NCI-H345 treated with DMSO at 0.1 percent for 48 hours (cell line): ENCODE data around the gene ABCC1.

ENCODE experiments used
- DNase-seq: peaks from one replicate; lab custom pipeline; 2025; ENCODE audit not compliant: unreplicated experiment; lab: John Stamatoyannopoulos, UW

The ABCC1 gene

DNA sequence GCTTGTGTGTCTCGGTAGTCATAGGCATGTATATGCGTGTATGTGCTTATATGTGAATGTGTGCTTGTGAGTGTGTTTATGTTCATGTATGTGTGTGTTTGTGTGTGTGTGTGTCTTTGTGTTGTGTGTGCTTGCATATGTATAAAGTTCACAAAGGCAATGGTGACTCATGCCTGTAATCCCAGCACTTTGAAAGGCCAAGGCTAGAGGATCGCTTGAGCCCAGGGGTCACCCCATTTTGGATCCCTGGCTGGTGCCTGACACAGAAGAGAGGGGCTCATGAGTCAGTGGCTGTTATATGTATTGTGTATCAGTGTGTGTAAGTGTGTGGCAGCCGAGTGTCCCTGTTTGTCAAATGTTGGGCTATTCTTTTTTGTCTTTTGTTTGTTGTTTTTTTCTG, 69.3 kb downstream of the ABCC1 start:
- no peak for DNase-seq

DNA sequence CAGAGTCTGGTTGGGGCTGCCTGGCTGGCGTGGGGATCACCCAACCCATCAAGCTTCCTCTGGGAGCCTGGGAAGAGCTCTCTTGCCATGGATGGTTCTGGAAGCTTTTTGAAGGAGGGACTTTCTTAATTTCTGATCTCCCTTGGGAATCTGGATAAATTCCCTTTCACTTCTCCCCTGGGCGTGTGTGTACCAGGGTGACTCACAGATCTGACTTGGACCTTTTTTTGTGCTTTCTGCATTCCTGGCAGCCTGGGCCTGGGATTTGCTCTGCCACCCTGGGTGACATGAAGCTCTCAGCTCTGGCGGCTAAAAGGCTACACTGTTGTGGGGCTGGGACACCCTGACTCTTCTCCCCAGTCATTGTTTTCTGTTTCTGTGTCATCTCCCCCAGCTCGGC, 70.1 kb downstream of the ABCC1 start:
- DNase-seq = no peak

DNA sequence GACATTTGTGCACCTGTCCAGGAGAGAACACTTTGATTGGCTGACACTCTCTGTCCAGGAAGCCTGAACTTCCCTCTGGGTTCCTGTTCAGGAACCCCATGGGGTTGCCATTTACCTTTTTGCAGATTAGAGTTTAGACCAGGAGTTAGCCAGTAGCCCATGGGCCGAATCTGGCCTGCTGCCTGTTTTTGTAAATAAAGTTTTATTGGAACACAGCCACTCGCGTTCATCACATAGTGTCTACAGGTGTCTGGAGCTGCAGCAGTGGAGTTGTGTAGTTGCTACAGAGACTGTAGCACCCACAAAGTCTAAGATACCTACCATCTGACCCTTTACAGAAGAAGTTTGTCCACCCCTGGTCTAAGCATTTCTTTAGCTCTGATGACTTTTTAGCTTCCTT, 70.9 kb downstream of the ABCC1 start:
- no peak for DNase-seq

DNA sequence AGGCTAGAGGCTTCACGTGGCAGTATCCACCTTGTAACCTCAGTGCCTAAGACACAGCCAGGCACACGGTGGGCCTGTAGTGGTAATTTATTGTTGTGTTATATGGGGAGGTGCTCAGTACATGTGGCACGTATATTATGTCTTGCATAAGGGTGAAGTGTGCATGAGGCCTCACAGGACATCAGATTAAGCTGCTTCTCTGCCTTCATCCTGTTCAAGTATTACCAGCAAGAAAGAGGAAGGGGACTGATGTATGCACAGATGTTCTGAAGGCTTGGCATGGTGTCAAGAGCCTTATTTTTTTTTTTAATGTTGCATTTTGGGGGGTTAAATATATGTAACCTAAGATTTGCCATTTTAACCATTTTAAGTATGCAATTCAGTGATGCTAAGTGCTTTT, 71.6 kb downstream of the ABCC1 start:
- DNase-seq = no peak

DNA sequence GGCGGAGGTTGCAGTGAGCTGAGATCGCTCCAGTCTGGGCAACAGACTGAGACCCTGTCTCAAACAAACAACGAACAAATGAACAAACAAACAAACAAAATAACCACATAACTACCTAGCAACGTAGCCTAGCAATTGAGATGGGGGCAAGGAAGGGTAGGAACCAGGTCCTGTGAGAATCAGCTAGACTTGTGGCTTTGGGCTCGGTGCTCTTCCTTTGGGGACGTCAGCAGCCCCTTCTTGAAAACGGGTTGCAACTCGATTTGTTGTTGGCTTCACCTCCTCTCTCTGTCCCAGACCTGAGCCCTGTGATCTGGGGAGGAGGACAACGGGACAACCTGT, 72.2 kb downstream of the ABCC1 start:
- no peak for DNase-seq

DNA sequence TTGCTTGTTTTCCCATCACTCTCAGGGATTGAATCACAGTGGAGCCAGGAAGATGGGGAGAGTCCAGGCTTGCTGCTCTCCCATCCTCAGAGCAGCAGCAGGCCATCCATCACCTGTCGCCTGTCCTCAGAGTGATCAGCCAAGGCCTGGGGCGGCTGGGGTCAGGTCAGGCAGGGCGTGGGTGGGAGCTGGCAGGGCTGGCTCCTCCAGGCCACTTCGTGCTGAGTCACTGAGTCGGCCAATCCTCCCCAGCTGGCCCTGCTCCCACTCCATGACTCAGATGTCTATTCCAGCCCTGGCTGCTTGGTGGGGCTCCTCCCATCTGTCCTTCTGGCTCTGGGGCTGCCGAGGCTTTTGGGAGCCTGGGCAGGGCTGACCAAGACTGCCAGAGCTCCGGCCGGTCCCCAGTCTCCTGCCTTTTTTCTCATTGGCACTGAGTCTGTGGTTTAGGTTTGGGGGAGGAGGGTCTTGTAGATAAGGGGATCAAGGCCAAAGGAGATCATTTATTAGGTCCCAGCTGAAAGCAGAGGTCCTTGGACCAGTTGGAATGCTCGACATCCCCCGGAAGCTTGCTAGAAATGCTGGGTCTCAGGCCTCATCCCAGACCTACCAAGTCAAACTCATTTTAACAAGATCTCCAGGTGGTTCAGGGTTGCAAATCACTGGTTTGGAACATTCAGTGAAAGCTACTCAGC, 72.7 kb downstream of the ABCC1 start:
- DNase-seq = no peak

DNA sequence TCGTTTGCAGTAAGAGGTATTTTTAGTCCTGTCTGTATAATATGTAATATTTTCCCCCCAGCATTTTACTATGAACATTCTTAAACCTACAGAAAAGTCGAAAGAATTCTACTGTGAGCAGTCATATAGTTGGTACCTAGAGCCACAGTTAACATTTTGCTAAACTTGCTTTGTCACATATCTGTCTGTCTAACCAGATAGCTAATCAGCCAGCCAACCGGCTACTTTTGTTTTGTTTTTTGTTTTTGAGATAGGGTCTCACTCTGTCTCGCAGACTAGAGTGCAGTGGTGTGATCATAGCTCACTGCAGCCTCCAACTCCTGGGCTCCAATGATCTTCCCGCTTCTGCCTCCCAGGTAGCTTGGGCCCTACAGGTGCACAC, 73.3 kb downstream of the ABCC1 start:
- DNase-seq = no peak

DNA sequence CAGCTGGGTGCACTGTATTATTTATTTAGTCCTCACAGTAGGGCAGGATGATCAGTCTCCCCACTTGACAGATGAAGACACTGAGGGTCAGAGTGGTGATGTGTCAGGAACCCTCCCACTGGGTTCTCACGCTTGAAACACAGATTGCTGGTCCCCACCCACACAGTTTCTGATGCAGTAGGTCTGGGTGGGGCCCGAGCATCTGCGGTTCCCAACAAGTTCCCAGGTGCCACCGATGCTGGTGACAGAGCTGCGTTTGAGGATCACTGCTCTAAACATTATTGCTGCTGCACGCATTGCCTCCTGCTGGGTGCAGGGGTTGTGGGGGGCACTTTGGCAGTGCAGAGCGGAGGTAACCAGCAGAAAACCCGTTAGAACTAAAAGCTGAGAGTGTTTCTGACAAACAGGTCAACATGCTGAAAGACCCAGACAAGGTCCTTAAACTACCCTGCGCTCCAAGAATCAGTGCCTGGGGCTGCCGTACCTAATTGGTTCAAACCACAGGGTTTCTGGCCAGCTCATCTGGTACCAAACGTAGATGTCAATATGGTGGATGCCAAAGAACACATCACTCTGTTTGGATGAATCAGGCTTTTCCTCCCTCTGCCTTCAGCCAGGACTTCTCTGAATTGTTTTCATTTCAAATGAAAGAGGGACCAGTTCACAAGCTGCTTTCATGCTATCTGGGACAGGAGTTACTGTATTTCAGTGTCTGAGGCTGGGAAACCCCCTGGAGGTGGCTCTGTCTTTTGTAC, 76.0 kb downstream of the ABCC1 start:
- DNase-seq = no peak

DNA sequence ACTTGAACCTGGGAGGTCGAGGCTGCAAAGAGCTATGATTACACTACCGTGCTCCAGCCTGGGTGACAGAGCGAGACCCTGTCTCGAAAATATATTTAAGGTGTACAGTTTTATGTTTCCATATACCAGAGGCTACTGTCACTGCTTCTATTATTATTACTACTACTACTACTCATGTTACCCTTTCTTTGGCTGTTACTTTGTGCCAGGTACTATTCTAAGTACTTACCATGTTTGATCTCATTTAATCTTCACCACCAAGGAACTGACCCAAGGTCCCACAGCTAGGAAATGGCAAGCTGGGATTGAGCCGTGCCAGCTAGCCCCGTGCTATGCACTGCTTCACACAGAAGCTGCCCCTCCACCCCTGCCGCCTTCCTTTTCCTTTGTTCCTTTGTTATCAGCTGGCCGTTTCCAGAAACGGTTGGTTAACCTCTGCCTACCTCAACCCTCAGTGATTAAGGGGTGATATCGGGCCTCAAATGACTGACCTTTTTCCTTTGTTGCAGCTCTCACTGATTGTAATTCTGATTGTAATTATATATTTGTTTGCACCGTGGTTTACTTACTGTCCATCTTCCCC, 78.4 kb downstream of the ABCC1 start:
- DNase-seq = no peak

DNA sequence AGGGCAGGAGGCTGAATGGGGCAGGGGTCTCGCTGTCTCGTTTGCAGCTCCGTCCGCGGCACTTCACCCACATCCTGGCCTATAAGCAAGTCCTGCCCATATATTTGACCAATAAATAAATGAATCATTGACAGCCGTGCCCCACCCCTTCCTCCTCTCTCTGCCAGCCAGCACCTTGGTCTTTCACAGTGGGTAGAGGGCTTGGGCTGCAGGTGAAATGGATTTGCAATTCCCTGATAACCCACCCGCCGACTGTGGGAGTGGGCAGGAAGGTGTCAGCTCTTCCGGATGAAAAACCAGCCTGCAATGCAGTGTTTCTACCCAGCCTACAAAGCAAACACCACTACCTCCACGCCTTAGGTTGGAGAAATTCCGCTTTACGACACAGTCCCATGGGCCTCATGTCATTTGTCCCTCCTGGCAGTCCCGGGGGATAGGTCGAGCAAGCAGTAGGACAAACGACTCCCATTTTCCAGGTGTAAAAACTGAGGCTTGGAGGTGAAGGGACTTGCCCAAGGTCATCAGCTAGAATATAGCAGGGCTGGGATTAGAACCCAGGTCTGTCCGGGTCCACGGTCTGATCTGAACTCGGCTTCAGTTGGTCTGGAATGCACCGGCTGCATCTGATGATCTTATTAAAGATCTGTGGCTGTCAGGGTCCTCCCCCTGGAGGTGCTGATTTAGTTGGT, 79.0 kb downstream of the ABCC1 start:
- no peak for DNase-seq

DNA sequence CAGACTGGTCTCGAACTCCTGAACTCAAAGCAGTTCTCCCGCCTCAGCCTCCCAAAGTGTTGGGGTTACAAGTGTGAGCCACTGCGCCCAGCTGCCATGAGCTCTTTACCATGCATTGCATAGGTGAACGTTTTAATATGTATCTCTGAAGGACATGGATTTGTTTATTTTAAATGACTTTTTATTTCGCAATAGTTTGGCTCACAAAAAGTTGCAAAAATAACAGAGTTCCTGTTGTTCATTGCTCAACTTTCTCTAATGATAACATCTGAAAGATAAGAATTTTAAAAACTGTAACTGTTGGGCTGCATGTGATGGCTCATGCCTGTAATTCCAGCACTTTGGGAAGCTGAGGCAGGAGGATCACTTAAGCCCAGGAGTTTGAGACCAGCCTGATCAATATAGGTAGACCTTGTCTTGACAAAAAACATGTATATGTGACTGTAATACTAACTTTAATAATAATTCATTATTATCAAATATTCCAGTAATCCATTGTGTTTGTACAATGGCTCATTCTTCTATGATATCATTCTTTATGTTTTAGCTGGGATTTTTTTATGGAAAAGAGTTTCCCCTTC, 80.1 kb downstream of the ABCC1 start:
- DNase-seq = no peak

DNA sequence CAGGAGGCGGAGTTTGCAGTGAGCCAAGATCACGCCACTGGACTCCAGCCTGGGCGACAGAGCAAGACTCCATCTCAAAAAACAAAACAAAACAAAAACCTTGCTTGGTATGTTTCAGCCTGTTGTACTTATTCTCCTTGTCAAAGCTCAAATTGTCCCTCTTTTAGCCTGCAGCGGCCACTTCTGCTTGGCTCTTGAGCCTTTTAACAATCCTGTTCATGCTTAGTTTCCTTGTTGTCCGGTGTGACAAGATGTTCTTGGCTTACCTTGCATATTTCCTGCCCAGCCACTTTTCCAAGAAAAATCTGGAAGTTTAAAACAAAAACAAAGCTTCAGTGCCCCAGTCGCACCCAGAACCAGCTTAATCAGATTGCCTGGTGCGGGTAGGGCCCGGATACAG, 81.0 kb downstream of the ABCC1 start:
- DNase-seq = no peak

DNA sequence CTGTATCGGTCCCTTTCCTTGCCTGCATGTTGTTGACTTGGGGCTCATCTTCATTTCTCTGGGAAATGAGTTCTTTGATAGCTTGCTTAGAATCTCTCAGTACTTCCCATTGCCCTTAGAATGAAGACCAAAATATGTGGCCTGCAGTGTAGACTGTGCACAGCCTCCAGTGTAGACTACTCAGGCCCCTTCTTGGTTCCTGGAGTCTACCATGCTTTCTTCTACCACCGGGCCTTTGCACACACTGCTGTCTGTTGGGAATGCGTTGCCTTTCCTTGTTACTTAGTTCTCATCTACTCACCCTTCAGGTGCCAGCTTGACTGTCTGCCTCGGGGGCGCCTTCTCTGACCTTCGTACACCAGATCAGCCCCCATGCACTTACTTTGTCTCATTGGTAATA, 82.0 kb downstream of the ABCC1 start:
- DNase-seq = no peak

DNA sequence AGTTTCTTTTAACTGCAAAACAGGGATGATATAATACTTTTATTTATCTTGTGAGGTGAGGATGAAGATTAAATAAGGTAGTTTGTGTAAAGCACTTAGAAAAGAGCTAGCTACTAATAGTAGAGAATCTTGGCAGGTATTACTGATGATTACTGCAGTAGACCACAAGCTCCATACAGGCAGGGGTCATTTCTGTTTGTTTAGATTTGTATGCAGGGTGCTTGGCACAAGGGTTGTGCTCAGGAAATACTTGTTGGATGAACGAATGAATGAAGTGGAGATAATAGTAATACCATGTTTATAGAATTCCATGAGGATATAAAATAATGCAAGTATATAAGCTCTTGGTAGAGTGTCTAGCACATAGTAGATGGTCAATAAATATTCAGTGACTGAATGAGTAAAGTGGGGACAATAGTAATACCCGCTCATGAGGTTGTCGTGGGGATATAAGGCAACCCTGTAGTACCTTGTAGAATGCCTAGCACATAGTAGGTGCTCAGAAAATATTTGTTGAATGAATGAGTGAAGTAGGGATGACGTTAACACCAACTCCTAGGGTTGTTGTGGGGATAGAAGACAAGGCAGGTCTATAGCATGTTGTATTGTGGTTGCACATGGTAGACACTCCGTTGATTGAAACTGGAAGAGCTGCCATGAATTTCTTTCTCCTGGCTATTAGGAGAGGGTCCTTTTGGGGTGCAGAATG, 83.0 kb downstream of the ABCC1 start:
- DNase-seq = no peak

DNA sequence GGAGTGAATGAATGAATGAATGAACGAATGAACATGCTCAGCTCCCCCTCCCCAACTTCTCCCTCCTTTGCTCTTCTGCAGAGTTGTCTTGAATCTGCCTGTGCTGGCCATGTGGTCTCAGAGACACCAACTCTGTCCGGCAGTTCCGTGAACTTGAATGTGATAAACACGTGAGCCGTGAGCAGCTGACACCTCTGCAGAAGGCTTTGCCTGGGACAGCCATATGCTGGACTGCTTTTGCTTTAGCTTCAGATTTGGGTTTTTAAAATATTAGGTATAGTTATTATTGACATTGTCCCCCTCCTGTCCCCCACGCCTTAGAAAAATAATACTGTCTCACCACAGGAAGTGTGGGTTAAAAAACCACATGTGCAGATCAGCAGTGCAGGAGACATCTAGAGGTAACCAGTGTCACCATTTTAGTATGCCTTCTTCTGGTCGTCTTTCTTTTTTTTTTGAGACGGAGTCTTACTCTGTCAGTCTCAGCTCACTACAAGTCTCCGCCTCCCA, 83.8 kb downstream of the ABCC1 start:
- DNase-seq = no peak

DNA sequence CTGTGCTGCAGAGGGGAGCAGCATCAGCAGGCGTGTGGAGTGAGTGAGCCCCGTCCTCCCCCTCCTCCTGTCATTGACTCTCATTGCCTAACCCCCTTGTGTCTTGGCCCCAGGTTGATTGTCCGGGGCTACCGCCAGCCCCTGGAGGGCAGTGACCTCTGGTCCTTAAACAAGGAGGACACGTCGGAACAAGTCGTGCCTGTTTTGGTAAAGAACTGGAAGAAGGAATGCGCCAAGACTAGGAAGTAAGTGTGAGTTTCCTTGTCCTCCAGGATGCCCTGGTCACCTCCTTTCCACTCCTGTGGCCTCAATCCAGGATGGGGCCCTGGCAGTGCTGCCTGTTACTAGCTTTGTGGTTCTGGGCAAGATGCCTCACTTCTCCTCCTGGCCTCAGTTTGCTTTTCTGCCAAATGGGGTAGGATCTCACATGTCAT, 87.0 kb downstream of the ABCC1 start:
- DNase-seq = no peak

DNA sequence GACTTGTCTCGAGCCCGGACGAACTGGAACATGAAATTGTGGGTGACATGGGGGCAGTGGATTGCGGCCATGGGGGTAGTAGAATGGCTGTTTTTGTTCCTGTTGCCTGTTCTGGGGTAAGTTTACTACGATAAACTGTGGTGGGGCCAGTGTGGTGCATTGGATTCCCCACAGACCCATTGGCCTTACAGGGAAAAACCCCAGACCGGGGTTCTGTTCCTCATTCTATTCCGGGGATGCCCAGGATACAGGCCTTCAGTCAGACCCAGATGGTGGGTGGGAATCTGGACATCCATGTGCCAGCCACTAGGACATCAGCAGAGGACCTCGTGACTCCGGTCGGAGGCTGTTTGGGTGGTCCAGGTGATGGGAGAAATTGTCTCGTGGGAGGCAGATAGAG, 88.1 kb downstream of the ABCC1 start:
- no peak for DNase-seq

DNA sequence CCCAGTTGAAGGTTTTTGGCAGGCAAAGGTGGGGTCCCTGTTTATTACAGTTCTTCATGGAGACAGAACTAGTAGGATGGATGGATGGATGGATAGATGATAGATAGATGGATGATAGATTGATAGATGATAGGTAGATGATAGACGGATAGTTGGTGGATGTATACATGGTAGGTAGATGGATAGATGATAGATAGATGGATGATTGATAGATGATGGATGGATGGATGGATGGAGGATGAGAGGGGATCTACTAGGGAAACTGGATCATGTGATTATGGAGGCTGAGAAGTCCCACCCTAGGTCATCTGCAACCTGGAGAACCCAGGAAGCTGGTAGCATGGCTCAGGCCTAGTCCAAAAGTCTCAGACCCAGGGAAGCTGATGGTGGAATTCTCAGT, 88.6 kb downstream of the ABCC1 start:
- DNase-seq = no peak

DNA sequence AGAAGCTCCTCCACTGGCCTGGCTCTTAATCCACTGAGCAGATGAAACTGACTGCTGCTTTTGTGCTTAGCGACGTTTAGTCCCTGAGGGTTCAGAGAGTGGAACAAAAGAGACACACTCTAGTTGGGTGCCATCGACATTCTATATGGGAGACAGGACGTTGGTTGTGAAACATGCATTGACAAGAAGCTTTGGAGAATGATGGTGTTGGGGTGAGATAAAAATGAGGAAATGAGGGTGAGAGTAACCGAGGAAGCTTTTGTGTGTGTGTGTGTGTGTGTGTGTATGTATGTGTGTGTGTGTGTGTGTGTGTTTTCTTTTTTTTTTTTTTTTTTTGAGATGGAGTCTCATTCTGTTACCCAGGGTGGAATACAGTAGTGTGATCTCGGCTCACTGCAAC, 89.5 kb downstream of the ABCC1 start:
- DNase-seq = no peak

DNA sequence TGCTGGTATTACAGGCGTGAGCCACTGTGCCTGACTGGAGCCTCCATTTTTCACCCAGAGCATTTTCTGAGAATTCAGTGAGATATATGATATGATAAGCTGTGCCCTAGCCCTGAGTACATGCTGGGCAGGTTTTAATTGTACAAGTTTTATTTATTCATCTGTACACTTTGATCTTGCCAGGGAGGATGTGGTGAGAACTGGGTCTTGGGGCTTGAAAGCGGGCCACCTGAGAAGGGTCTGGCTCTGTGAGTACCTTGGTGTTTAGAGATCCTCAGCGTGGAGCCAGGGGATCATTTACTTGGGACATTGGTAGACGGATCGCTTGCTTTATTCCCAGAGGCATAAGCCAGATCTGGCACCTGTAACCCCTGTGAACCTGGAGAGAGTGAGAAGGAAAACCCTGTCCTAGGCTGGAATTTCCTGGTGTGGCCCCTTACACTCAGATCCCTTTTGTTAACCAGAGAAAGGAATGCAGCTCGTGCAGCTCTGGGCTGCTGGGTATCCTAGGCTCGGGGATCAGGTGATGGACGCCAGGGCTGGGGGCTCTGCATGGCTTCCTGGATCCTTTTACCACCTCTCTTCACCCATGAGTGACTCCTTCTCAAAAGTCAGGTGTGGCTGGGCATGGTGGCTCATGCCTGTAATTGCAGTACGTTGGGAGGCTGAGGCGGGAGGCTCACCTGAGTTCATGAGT, 91.9 kb downstream of the ABCC1 start:
- no peak for DNase-seq
